Activated naive CD4-positive, alpha-beta T cell treated with anti-CD3 and anti-CD28 coated beads, Interleukin-2, amount 10 ng/mL, durations not matched to agents 7 days and 5 days (primary cell): ENCODE measurements around the gene SYT8.

Experiments used
- CTCF ChIA-PET: fragments of 350-600 bp; sonication (Branson Sonifier 250); formaldehyde crosslinking; loops from one replicate; lab custom pipeline; 2021; ENCODE audit warnings: antibody characterized with exemption; lab: Charles Lee
- DNase-seq: peaks from one replicate; pipeline ENCODE4 v3.0.0-alpha.2; 2020
- H3K27ac Mint-ChIP-seq: one replicate; pipeline ENCODE4 v1.8.0; 2021; ENCODE audit warnings: mild to moderate bottlenecking, moderate library complexity, mixed read lengths
- H3K27me3 Mint-ChIP-seq: one replicate; pipeline ENCODE4 v1.8.0; 2021; ENCODE audit warnings: mild to moderate bottlenecking, mixed read lengths
- H3K36me3 Mint-ChIP-seq: one replicate; pipeline ENCODE4 v1.8.0; 2021; ENCODE audit warnings: mixed read lengths
- H3K4me1 Mint-ChIP-seq: one replicate; pipeline ENCODE4 v1.8.0; 2021; ENCODE audit warnings: mixed read lengths
- H3K4me3 Mint-ChIP-seq: one replicate; pipeline ENCODE4 v1.8.0; 2021; ENCODE audit warnings: mild to moderate bottlenecking, moderate library complexity, mixed read lengths
- H3K9me3 Mint-ChIP-seq: one replicate; pipeline ENCODE4 v1.8.0; 2021; ENCODE audit warnings: mixed read lengths

Gene SYT8

DNA sequence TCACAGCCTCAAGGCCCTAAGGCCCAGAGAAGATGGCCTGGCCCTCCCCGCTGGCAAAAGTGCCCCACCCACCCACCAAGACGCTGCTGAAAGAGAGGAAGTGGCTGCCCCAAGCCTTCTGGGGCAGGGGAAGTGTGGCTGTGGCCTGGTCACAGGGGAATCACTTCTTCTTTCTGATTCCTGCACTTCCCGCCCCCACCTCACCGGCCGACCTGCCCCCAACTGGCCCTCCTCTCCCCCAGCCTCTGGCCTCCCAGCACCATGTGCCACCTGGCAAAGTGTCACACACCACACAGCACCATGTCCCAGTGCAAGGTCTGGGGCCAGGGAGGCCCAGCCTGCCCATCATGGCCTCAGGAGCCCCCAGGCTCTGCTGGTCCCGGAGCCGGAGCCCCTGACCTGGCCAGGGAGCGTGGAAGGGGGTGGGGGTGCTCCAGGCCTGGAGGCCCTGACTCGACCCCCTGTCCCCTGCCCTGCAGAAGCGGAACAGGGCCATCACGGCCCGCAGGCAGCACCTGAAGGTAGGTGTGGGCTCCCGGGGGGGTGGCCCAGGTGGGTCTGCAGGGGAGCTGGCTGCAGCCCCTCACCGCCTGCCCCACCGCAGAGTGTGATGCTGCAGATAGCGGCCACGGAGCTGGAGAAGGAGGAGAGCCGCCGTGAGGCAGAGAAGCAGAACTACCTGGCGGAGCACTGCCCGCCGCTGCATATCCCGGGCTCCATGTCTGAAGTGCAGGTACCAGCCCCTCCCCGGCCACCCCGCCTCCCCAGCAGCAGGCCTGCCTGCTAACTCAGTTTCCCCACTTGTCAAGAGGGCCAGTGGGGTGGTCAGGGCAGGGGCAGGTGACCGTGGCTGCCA is 5.4 kb downstream of the SYT8 start:
- Mint-ChIP-seq H3K36me3 (no peaks in the 10 kb centered on the region), H3K4me1 (peaks cover 33% of the 10 kb centered on the region), H3K27me3 (peaks cover 31% of the 10 kb centered on the region), H3K9me3 (no peaks in the 10 kb centered on the region), H3K4me3 (no peak overlapping the region), H3K27ac (no peak overlapping the region)
- no peak for DNase-seq
- CTCF ChIA-PET, result interaction anchor here (1.2 to 1.7 kb wide), 3 partner anchors 14 to 160 kb away, joined by 3 read pairs; no protein-coding TSS in a partner anchor

DNA sequence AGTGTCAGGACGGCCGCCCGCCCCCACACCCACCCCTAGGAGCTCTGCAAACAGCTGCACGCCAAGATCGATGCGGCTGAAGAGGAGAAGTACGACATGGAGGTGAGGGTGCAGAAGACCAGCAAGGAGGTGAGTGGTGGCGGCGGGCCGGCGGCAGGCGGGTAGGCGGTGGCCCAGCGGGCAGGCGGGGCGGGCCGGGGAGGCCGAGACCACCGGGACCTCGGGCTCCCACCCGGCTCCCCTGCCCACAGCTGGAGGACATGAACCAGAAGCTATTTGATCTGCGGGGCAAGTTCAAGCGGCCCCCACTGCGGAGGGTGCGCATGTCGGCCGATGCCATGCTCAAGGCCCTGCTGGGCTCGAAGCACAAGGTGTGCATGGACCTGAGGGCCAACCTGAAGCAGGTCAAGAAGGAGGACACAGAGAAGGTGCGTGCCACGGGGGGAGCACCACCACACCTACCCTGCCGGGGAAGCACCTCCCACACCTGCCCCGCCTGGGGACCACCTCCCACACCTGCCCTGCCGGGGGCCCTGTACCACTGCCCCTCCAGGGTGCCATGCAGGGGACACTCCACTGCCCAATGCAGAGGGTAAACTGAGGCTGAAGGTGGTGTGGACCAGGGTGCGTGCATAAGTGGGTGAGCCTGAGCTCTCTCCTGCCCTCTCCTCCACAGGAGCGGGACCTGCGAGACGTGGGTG is 6.1 kb downstream of the SYT8 start:
- no peak overlapping the region for H3K27ac Mint-ChIP-seq
- no peaks in the 10 kb centered on the region for H3K36me3 Mint-ChIP-seq
- peaks cover 30% of the 10 kb centered on the region for H3K27me3 Mint-ChIP-seq
- H3K4me1 Mint-ChIP-seq, result peaks cover 41% of the 10 kb centered on the region
- CTCF ChIA-PET, result interaction anchor here (1.2 to 1.7 kb wide), 3 partner anchors 8 to 139 kb away, joined by 3 to 10 read pairs (median 3); no protein-coding TSS in a partner anchor
- no peak for DNase-seq
- no peak overlapping the region for H3K4me3 Mint-ChIP-seq
- no peaks in the 10 kb centered on the region for H3K9me3 Mint-ChIP-seq

GRCh38 chr11:1841511-1842148 is 6.8 kb downstream of the SYT8 start:
- H3K9me3 Mint-ChIP-seq, result no peaks in the 10 kb centered on the region
- H3K36me3 Mint-ChIP-seq, result no peaks in the 10 kb centered on the region
- CTCF ChIA-PET, result interaction anchor here (0.7 to 1.7 kb wide), 5 partner anchors 9 to 312 kb away, joined by 3 to 10 read pairs (median 3); no protein-coding TSS in a partner anchor
- peaks cover 33% of the 10 kb centered on the region for H3K27me3 Mint-ChIP-seq
- H3K4me3 Mint-ChIP-seq, result no peak overlapping the region
- H3K27ac Mint-ChIP-seq, result no peak overlapping the region
- peaks cover 48% of the 10 kb centered on the region for H3K4me1 Mint-ChIP-seq
- no peak for DNase-seq

- CTCF ChIA-PET, result interaction anchor here (0.7 to 1.7 kb wide), 6 partner anchors 10 to 311 kb away, joined by 3 to 10 read pairs (median 4); partner anchors contain the start of gene LSP1
- no peaks in the 10 kb centered on the region for H3K9me3 Mint-ChIP-seq
Measured at GRCh38 chr11:1842149-1843097, 7.6 kb downstream of the SYT8 start.

DNA sequence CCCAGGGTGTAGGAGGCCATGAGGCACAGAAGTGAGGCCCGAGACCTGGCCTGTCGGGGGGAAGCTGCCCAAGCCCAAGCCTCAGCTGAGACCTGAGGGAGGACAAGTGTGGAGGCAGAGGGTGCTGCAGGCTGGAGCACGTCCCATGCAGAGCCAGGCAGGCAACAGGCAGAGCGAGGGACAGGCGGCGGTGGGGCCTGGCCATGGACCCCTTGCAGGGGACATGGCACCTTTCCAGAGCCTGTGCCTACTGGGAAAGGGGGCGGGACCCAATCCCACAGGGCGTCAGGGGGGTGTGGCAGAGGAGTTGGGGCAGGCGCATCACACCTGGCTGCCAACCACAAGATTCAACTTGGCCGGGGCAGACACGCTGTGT is 8.3 kb downstream of the SYT8 start:
- no peaks in the 10 kb centered on the region for H3K9me3 Mint-ChIP-seq
- H3K27ac Mint-ChIP-seq, result peak overlapping the region; percentile 93
- no peaks in the 10 kb centered on the region for H3K36me3 Mint-ChIP-seq
- H3K27me3 Mint-ChIP-seq, result peaks cover 48% of the 10 kb centered on the region
- CTCF ChIA-PET, result interaction anchor here (0.9 to 1.6 kb wide), 4 partner anchors 9 to 310 kb away, joined by 3 to 7 read pairs (median 4); partner anchors contain the start of gene LSP1
- DNase-seq, result no peak
- peak overlapping the region; percentile 7 for H3K4me3 Mint-ChIP-seq
- peaks cover 58% of the 10 kb centered on the region for H3K4me1 Mint-ChIP-seq

More at GRCh38 chr11:1842149-1843097, 7.6 kb downstream of the SYT8 start:
- Mint-ChIP-seq H3K4me1 (peaks cover 56% of the 10 kb centered on the region), H3K36me3 (no peaks in the 10 kb centered on the region), H3K27me3 (peaks cover 41% of the 10 kb centered on the region), H3K27ac (no peak overlapping the region), H3K4me3 (no peak overlapping the region)
- no peak for DNase-seq

DNA sequence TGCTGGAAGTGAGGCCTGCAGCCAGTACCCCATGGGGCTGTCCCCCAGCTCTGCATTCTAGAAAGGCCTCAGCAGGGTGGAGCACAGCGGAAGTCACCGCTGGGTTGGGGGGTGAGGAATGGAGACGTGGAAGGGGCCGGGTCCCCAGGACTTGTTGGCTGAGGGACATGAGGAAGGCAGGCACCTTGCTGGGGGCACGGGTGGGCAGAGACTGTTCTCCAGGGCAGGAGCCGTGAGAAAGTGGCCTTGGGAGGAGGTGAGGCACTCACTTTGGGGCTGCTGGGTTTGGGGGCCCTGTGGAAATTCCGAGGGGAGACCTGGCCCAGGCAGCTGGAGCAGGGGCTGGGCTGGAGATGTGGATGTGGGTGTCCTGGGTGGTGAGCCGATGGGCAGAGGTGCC is 9.0 kb downstream of the SYT8 start:
- Mint-ChIP-seq H3K4me3 (peak overlapping the region; percentile 47), H3K4me1 (peaks cover 65% of the 10 kb centered on the region)
- CTCF ChIA-PET, result interaction anchor here (0.9 to 1.0 kb wide), 2 partner anchors 9 to 150 kb away, joined by 3 to 4 read pairs; partner anchors contain the start of gene LSP1

DNA sequence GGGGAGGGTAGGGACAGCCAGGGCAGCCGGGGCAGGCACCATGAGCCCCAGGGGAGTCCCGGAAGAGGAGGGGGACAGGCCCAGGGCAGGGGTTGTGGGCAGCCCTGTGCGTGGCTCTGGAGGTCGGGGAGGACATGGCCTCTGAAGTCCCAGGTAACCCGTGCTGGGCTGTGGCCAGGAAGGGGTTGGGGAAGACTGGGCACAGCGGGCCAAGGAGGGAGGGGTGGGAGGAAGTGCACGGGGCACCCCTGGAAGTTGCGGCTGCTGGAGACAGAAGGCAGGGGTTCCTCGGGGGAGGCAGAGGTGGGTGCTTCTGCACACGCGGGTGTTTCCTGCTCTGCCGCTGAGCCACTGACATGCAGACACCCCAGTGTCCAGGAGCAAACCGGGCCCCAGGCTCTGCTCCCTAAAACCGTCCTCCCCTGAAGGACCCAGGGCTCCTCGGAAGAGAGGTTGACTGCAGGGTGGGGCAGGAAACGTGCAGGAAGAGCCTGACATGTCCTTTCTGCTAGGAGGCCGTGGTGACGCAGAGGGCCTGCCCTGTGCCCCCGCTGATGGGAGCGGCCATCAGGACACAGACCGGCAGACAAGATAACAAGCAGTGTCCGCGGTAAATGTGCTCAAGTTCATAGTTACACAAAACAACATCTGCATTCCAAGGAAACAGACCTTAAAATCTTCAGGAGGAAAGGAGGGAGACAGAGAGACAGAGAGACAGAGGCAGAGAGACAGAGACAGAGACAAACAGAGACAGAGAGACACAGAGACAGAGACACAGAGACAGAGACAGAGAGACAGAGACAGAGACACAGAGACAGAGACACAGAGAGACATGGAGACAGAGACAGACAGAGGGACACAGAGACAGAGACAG is 9.7 kb downstream of the SYT8 start:
- Mint-ChIP-seq H3K27ac (peak overlapping the region; percentile 93), H3K36me3 (no peaks in the 10 kb centered on the region), H3K4me3 (peak overlapping the region; percentile 74), H3K27me3 (peaks cover 58% of the 10 kb centered on the region), H3K9me3 (no peaks in the 10 kb centered on the region), H3K4me1 (peaks cover 72% of the 10 kb centered on the region)
- CTCF ChIA-PET, result no interaction called here
- peak; percentile 76 for DNase-seq

More for the DNA sequence above, 9.0 kb downstream of the SYT8 start:
- Mint-ChIP-seq H3K9me3 (no peaks in the 10 kb centered on the region), H3K36me3 (no peaks in the 10 kb centered on the region), H3K27me3 (peaks cover 55% of the 10 kb centered on the region), H3K27ac (peak overlapping the region; percentile 93)
- no peak for DNase-seq

DNA sequence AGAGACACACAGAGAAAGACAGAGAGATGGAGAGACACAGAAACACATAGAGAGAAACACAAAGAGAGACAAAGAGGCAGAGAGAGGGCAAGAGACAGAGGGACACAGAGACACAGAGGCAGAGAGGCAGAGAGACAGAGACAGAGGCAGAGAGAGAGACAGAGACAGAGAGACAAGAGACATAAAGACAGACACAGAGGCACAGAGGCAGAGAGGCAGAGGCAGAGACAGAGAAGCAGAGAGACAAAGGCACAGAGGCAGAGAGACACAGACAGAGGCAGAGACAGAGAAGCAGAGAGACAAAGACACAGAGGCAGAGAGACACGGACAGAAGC is 10.3 kb downstream of the SYT8 start:
- no peak for DNase-seq
- H3K9me3 Mint-ChIP-seq, result no peaks in the 10 kb centered on the region
- peaks cover 56% of the 10 kb centered on the region for H3K27me3 Mint-ChIP-seq
- CTCF ChIA-PET, result interaction anchor here (1.5 kb wide), 1 partner anchor 11 kb away, joined by 4 read pairs; the partner anchor contains the start of gene SYT8
- no peaks in the 10 kb centered on the region for H3K36me3 Mint-ChIP-seq
- peak overlapping the region; percentile 93 for H3K27ac Mint-ChIP-seq
- H3K4me3 Mint-ChIP-seq, result peak overlapping the region; percentile 74
- peaks cover 72% of the 10 kb centered on the region for H3K4me1 Mint-ChIP-seq

- Mint-ChIP-seq H3K4me3 (peak overlapping the region; percentile 74), H3K4me1 (peaks cover 79% of the 10 kb centered on the region), H3K27me3 (peaks cover 58% of the 10 kb centered on the region), H3K36me3 (no peaks in the 10 kb centered on the region), H3K27ac (peak overlapping the region; percentile 93), H3K9me3 (no peaks in the 10 kb centered on the region)
- CTCF ChIA-PET, result interaction anchor here (1.5 to 2.0 kb wide), 2 partner anchors 12 to 156 kb away, joined by 4 to 5 read pairs; partner anchors contain the start of gene SYT8
- peak; percentile 46 for DNase-seq
Measured at GRCh38 chr11:1845561-1846452, 11.0 kb downstream of the SYT8 start.

DNA sequence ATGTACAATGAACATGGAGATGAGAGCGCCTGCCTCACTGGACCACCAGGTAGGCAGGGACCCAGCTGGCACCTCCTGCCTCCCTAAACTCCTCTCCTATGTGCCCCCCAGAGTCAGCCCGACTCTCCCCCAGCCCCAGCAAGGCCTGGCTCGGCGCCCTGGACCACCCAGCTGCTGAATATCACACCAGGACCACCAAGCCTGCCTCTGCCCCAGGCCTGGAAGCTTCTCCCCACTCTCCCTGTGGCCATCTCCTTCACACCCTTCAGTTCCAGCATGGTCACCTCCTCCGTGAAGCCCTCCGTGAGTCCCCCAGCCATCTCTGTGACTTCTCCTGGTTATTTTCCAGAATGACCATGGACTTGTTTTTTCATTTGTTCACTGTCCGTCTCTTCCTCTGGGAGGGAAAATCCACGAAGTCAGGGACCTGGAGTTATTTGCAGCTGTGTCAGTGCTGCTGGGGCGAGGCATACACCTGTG is 11.7 kb downstream of the SYT8 start:
- H3K27ac Mint-ChIP-seq, result peak overlapping the region; percentile 62
- no peak for DNase-seq
- H3K4me1 Mint-ChIP-seq, result peaks cover 86% of the 10 kb centered on the region
- CTCF ChIA-PET, result interaction anchor here (1.5 to 2.0 kb wide), 2 partner anchors 12 to 155 kb away, joined by 4 to 5 read pairs; partner anchors contain the start of gene SYT8
- H3K27me3 Mint-ChIP-seq, result peaks cover 53% of the 10 kb centered on the region
- H3K36me3 Mint-ChIP-seq, result no peaks in the 10 kb centered on the region
- H3K9me3 Mint-ChIP-seq, result no peaks in the 10 kb centered on the region
- no peak overlapping the region for H3K4me3 Mint-ChIP-seq

GRCh38 chr11:1847006-1847735 is 12.4 kb downstream of the SYT8 start:
- DNase-seq, result no peak
- Mint-ChIP-seq H3K9me3 (no peaks in the 10 kb centered on the region), H3K36me3 (no peaks in the 10 kb centered on the region), H3K4me3 (no peak overlapping the region), H3K4me1 (peaks cover 92% of the 10 kb centered on the region), H3K27ac (peak overlapping the region; percentile 62), H3K27me3 (peaks cover 50% of the 10 kb centered on the region)
- CTCF ChIA-PET, result interaction anchor here (1.9 to 2.0 kb wide), 2 partner anchors 11 to 155 kb away, joined by 4 to 5 read pairs; no protein-coding TSS in a partner anchor
